IPS-15b (cell line): Measurements from ENCODE around the gene CAPNS1.
"Not testable (repeated sequence)": the region's sequence is repeated elsewhere in the genome, so short reads cannot be mapped to it uniquely, and the experiment has no call there.

Source experiments
- H3K27me3 ChIP-seq: one replicate; pipeline ENCODE4 v1.6.1; 2013; ENCODE audit warnings: low read length; ENCODE audit not compliant: control insufficient read depth, insufficient read depth
- H3K36me3 ChIP-seq: one replicate; pipeline ENCODE4 v1.6.1; 2013; ENCODE audit warnings: low read length; ENCODE audit not compliant: control insufficient read depth, insufficient read depth
- H3K4me1 ChIP-seq: one replicate; pipeline ENCODE4 v1.6.1; 2013; ENCODE audit warnings: mild to moderate bottlenecking, low read length; ENCODE audit not compliant: control insufficient read depth, insufficient read depth
- H3K4me3 ChIP-seq: one replicate; pipeline ENCODE4 v1.5.1; 2013; ENCODE audit warnings: low read depth, low read length
- H3K9ac ChIP-seq: one replicate; pipeline ENCODE4 v1.6.1; 2013; ENCODE audit warnings: low read depth, mild to moderate bottlenecking, low read length
- H3K9me3 ChIP-seq: one replicate; pipeline ENCODE4 v1.6.1; 2013; ENCODE audit warnings: mild to moderate bottlenecking, low read length; ENCODE audit not compliant: control insufficient read depth, insufficient read depth

The CAPNS1 gene

GRCh38 chr19:36153126-36153525, 13.3 kb downstream of the CAPNS1 start:
- H3K9me3 ChIP-seq: no peaks in the 10 kb centered on the region
- H3K36me3 ChIP-seq: peaks cover 19% of the 10 kb centered on the region
- H3K9ac ChIP-seq: no peak overlapping the region
- peaks cover 2% of the 10 kb centered on the region for H3K4me1 ChIP-seq
- no peaks in the 10 kb centered on the region for H3K27me3 ChIP-seq
- no peak overlapping the region for H3K4me3 ChIP-seq

GRCh38 chr19:36160821-36161596, 21.1 kb downstream of the CAPNS1 start:
- peak overlapping the region; percentile 2 for H3K4me3 ChIP-seq
- peaks cover 5% of the 10 kb centered on the region for H3K36me3 ChIP-seq
- H3K27me3 ChIP-seq: no peaks in the 10 kb centered on the region
- peaks cover 9% of the 10 kb centered on the region for H3K4me1 ChIP-seq
- H3K9me3 ChIP-seq: no peaks in the 10 kb centered on the region
- no peak overlapping the region for H3K9ac ChIP-seq

- peaks cover 5% of the 10 kb centered on the region for H3K36me3 ChIP-seq
- no peak overlapping the region for H3K9ac ChIP-seq
- no peaks in the 10 kb centered on the region for H3K9me3 ChIP-seq
- peaks cover 9% of the 10 kb centered on the region for H3K4me1 ChIP-seq
- H3K4me3 ChIP-seq: no peak overlapping the region
- H3K27me3 ChIP-seq: no peaks in the 10 kb centered on the region
Observed at GRCh38 chr19:36163813-36164212, 23.9 kb downstream of the CAPNS1 start.

GRCh38 chr19:36169084-36169760, 29.4 kb downstream of the CAPNS1 start:
- no peaks in the 10 kb centered on the region for H3K27me3 ChIP-seq
- no peak overlapping the region for H3K9ac ChIP-seq
- no peaks in the 10 kb centered on the region for H3K36me3 ChIP-seq
- H3K9me3 ChIP-seq: no peaks in the 10 kb centered on the region
- no peak overlapping the region for H3K4me3 ChIP-seq
- H3K4me1 ChIP-seq: no peaks in the 10 kb centered on the region

- Histone ChIP-seq H3K4me1 (no peaks in the 10 kb centered on the region), H3K9ac (no peak overlapping the region)
Observed at GRCh38 chr19:36172852-36173251, 33.0 kb downstream of the CAPNS1 start.

GRCh38 chr19:36173846-36174245, 34.0 kb downstream of the CAPNS1 start:
- H3K36me3 ChIP-seq, H3K9me3 ChIP-seq, H3K4me1 ChIP-seq, H3K27me3 ChIP-seq, H3K9ac ChIP-seq, H3K4me3 ChIP-seq: not testable (repeated sequence)

More at GRCh38 chr19:36172852-36173251, 33.0 kb downstream of the CAPNS1 start:
- no peak overlapping the region for H3K4me3 ChIP-seq
- no peaks in the 10 kb centered on the region for H3K27me3 ChIP-seq
- no peaks in the 10 kb centered on the region for H3K9me3 ChIP-seq
- no peaks in the 10 kb centered on the region for H3K36me3 ChIP-seq

GRCh38 chr19:36179077-36179476, 39.2 kb downstream of the CAPNS1 start:
- H3K4me1 ChIP-seq, H3K9ac ChIP-seq, H3K27me3 ChIP-seq, H3K4me3 ChIP-seq, H3K36me3 ChIP-seq, H3K9me3 ChIP-seq: not testable (repeated sequence)

GRCh38 chr19:36182612-36183244, 42.9 kb downstream of the CAPNS1 start:
- H3K4me3 ChIP-seq: no peak overlapping the region
- no peak overlapping the region for H3K9ac ChIP-seq
- H3K9me3 ChIP-seq: no peaks in the 10 kb centered on the region
- no peaks in the 10 kb centered on the region for H3K36me3 ChIP-seq
- H3K27me3 ChIP-seq: no peaks in the 10 kb centered on the region
- H3K4me1 ChIP-seq: no peaks in the 10 kb centered on the region

GRCh38 chr19:36183245-36183628, 43.4 kb downstream of the CAPNS1 start:
- Histone ChIP-seq H3K9me3 (no peaks in the 10 kb centered on the region), H3K36me3 (no peaks in the 10 kb centered on the region), H3K4me3 (no peak overlapping the region), H3K4me1 (no peaks in the 10 kb centered on the region), H3K27me3 (no peaks in the 10 kb centered on the region), H3K9ac (no peak overlapping the region)

- not testable (repeated sequence) for H3K36me3 ChIP-seq, H3K9ac ChIP-seq, H3K27me3 ChIP-seq, H3K4me3 ChIP-seq, H3K9me3 ChIP-seq, H3K4me1 ChIP-seq
Observed at GRCh38 chr19:36186722-36187121, 46.9 kb downstream of the CAPNS1 start.

- Histone ChIP-seq H3K9me3 (no peaks in the 10 kb centered on the region), H3K4me1 (no peaks in the 10 kb centered on the region), H3K9ac (no peak overlapping the region), H3K36me3 (peaks cover 2% of the 10 kb centered on the region), H3K27me3 (no peaks in the 10 kb centered on the region), H3K4me3 (no peak overlapping the region)
Observed at GRCh38 chr19:36196249-36196648, 56.4 kb downstream of the CAPNS1 start.

GRCh38 chr19:36198119-36198518, 58.3 kb downstream of the CAPNS1 start:
- H3K9ac ChIP-seq: no peak overlapping the region
- no peaks in the 10 kb centered on the region for H3K27me3 ChIP-seq
- no peaks in the 10 kb centered on the region for H3K9me3 ChIP-seq
- peaks cover 2% of the 10 kb centered on the region for H3K36me3 ChIP-seq
- H3K4me1 ChIP-seq: no peaks in the 10 kb centered on the region
- H3K4me3 ChIP-seq: no peak overlapping the region
